PC-9 (cell line): ENCODE results near the gene IGFBP4.
"Not testable (repeated sequence)": the region's sequence is repeated elsewhere in the genome, so short reads cannot be mapped to it uniquely, and the experiment has no call there.

ENCODE experiments used
- CTCF ChIP-seq: fragments of 200-600 bp; sonication (generic); conservative IDR thresholded peaks from 2 replicates; pipeline ENCODE4 v1.6.1; 2017; ENCODE audit warnings: mixed run types, antibody characterized with exemption, mild to moderate bottlenecking, moderate library complexity
- EZH2 ChIP-seq: fragments of 200-600 bp; sonication (generic); IDR thresholded peaks from 2 replicates; pipeline ENCODE4 v1.8.0; 2017; ENCODE audit warnings: antibody characterized with exemption, low read depth

DNA sequence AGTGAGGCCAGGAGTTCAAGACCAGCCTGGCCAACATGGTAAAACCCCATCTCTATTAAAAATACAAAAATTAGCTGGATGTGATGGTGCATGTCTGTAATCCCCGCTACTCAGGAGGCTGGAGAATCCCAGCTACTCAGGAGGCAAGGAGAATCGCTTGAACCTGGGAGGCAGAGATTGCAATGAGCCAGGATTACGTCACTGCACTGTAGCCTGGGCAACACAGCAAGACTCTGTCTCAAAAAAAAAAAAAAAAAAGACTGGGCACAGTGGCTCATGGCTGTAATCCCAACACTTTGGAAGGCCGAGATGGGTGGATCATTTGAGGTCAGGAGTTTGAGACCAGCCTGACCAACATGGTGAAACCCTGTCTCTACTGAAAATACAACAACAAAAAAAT, 33.7 kb upstream of the IGFBP4 start:
- TF ChIP-seq CTCF, EZH2: not testable (repeated sequence)
